ENCODE data around the gene USH1C. TPM values are rescaled to one million over a fixed set of nuclear protein-coding genes. Genes with fewer than 3 reads are reported as not detected.

The USH1C gene
- total RNA-seq, 1 donor, result not detected

DNA sequence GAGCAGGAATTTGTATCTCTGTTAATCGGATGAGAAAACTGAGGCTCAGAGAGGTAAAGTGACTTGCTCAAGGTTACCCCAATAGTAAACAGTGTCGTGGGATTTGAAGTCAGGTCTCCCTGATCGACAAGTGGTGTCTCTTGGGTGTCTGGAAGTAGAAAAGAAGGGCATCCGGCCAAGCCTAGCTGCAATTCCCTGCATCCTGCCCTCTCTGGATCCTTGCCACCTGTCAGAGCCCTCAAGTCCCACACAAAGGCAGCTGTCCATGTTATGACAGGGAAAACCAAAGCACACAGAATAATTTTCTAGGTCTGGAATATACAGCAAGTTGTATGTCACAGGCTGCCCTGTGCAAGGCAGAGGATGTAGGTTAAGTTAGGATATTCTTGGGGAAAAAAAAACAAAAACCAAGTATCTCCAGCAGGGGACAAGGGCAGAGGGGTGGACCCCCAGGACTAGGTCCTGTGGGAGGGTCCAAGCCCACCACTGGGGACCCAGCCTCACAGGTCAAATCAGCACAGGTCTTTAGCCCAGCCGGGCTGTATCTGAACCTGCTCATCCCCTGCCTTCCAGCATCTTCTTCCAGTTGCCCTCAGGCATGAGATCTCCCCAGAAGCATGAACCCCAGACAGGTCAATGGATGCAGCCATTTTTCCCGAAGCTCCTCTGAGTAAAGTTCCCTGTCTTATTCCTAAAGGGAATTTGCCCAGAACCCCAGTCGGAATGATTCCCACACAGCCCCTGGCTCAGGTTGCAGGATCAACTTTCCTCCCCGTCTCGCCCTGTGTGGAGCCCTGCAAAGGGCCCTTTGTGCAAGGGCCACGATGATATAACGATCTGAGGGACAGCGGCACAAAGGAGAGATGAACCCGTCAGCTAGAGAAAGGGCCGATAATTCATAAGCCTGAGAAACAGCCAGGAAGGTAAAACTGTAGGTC, 15.0 kb downstream of the USH1C start:
- TF ChIP-seq, protein P1, sequence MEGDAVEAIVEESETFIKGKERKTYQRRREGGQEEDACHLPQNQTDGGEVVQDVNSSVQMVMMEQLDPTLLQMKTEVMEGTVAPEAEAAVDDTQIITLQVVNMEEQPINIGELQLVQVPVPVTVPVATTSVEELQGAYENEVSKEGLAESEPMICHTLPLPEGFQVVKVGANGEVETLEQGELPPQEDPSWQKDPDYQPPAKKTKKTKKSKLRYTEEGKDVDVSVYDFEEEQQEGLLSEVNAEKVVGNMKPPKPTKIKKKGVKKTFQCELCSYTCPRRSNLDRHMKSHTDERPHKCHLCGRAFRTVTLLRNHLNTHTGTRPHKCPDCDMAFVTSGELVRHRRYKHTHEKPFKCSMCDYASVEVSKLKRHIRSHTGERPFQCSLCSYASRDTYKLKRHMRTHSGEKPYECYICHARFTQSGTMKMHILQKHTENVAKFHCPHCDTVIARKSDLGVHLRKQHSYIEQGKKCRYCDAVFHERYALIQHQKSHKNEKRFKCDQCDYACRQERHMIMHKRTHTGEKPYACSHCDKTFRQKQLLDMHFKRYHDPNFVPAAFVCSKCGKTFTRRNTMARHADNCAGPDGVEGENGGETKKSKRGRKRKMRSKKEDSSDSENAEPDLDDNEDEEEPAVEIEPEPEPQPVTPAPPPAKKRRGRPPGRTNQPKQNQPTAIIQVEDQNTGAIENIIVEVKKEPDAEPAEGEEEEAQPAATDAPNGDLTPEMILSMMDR (IDR thresholded peaks at IDR 0.05; ENCODE audit: insufficient read depth, low read length), result no peak
- DNase-seq (ENCODE audit: low read depth), result no peak

DNA sequence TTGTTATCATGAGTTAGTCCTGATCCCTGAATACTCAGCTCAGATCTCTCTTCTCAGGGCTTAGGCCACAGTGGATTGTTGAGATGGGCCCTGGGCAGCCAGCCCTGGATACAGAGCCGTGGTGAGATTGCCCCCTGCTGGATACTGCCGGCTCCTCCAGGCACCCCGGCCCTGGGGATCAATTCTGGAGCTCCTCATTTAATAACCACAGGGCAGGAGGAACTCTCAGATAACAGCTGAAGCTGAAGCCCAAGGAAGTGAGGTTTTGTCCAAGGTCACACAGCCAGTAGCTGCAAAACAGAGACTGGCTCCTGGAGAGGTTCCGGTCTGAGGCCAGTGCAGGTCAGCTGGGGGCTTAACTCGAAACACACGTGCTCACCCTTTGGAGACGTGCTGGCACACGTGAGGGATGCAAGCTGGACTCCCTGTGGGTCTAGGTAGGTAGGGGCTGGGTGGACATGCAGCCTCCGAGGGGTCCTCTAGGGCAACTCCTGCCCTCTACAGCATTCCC, 16.0 kb downstream of the USH1C start:
- H3K4me3 ChIP-seq (ENCODE audit: low read depth, low read length), result no peak overlapping the region
- TF ChIP-seq, protein P1 (IDR thresholded peaks at IDR 0.05; ENCODE audit: insufficient read depth, low read length), result peak; percentile 72
- DNase-seq (ENCODE audit: low read depth), result peak; percentile 43

More for the DNA sequence above, 15.0 kb downstream of the USH1C start:
- H3K4me3 ChIP-seq (ENCODE audit: low read depth, low read length), result no peak overlapping the region

DNA sequence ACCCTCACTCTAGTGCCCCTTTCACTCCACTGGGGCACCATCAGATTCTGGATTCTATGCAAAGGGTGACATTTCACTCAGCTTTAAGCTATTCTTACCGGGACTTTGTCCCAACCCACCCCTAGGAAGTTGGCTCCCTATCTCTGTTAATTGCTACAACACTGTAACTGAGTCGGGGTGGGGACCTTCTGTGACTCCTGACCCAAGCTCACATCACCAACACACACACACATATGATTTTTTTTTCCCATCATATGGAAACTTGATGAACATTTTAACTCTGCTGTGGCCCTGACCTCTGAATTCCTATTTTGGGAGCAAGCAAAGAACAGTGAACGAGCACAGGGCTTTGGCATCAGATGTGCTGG, 16.6 kb downstream of the USH1C start:
- DNase-seq (ENCODE audit: low read depth), result no peak
- TF ChIP-seq, protein P1 (IDR thresholded peaks at IDR 0.05; ENCODE audit: insufficient read depth, low read length), result no peak
- no peak overlapping the region for H3K4me3 ChIP-seq (ENCODE audit: low read depth, low read length)

DNA sequence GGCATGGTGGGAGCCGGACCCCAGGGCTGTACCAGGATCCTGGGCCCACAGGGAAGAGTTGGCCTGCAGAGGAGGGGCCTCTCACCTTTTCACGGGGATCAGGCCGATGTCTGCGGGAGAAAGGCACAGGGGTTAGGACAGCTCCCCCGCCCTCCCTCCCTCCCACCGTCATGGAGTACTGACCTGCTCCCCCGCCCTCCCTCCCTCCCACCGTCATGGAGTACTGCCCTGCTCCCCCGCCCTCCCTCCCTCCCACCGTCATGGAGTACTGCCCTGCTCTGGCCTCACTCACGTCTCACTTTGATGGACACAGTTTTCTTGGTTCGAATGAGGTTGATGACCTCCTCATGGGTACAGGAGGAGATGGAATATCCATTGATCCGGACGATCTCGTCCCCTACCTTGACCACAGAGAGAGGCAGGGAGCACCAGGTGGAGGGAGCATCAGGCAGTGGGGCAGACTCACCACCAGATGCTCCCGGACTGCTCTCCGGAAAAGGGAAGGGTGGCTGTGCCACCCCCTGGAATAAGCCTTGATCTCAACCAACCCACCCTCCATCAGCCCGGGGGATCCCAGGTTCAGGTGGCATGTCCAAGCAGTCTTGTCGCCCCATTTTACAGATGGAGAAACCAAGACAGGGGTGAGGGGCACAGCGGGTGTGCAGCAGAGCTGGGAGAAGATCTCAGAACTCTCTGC, 17.1 kb downstream of the USH1C start:
- TF ChIP-seq, protein P1 (IDR thresholded peaks at IDR 0.05; ENCODE audit: insufficient read depth, low read length), result no peak
- DNase-seq (ENCODE audit: low read depth), result no peak
- no peak overlapping the region for H3K4me3 ChIP-seq (ENCODE audit: low read depth, low read length)

DNA sequence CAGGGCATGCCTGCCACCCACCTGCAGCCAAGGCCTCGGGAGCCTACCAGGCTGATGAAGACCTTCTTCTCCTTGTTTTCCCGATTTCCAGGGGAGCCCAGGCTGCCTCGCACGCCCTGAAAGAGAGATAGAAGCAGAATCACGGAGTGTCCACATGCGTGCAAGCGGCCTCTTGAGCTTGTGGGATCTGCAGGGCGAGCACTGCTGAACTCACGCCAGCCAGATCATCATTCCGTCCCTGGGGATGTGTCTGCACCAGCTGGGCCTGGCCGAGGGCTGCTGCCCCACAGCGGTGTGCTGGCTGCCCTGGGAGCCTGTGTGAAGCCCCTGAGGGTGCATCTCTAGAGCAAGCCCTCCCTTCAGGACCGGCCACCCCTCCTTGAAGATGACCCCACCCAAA, 17.9 kb downstream of the USH1C start:
- no peak overlapping the region for H3K4me3 ChIP-seq (ENCODE audit: low read depth, low read length)
- TF ChIP-seq, protein P1 (IDR thresholded peaks at IDR 0.05; ENCODE audit: insufficient read depth, low read length), result no peak
- DNase-seq (ENCODE audit: low read depth), result no peak

DNA sequence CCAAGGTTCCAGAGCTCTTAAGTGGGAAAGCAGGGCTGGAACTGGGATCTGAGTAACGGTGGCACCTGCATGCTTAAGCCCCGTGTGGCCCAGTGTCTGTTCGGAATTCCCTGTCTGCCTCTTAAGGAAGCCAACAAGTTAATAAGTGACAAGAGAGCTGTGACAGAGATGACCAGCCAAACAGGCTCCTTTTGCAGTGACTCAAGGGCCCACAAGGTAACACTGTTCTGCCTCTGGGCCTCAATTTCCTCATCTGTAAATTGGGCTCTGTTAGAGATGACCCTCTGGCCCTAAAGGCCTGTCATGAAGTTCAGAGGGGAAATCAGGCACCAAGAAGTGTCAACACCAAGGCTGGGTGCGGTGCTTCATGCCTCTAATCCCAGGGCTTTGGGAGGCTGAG, 18.6 kb downstream of the USH1C start:
- H3K4me3 ChIP-seq (ENCODE audit: low read depth, low read length), result no peak overlapping the region
- TF ChIP-seq, protein P1 (IDR thresholded peaks at IDR 0.05; ENCODE audit: insufficient read depth, low read length), result no peak
- DNase-seq (ENCODE audit: low read depth), result no peak
